ENCODE results near the gene ZNF511.

Gene ZNF511

DNA sequence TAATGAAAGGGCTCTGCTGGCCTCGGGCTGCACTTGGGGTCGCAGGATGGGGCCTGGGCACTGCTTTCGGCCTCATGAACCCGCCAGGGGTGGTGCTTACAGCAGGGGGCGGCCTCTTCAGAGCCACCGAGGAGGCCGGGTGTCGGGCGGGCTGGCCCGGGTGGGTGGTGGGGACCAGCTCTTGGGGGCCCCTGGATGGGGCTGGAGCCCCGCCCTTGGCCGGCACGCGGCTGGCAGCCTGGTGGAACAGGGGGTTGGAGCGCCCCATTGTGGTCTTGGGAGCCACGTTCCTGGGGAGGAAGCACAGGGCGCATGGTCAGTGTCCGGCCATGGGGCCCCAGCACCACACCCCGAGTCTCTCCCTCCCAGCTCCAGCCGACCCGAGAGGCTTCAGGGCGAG, 40.9 kb upstream of the ZNF511 start:
- no peak overlapping the region for H3K27ac ChIP-seq (ENCODE audit: low read depth, low read length)
- no peaks in the 10 kb centered on the region for H3K4me1 ChIP-seq (ENCODE audit: control insufficient read depth, insufficient read depth, low read length)
- no peak overlapping the region for H3K4me3 ChIP-seq (ENCODE audit: low read depth, low read length)
- H3K27me3 ChIP-seq (ENCODE audit: control insufficient read depth, insufficient read depth, low read length), result peaks cover 9% of the 10 kb centered on the region
- no peaks in the 10 kb centered on the region for H3K9me3 ChIP-seq (ENCODE audit: control insufficient read depth, insufficient read depth, low read length)
- H3K36me3 ChIP-seq (ENCODE audit: control insufficient read depth, insufficient read depth, low read length), result no peaks in the 10 kb centered on the region
- H3K9ac ChIP-seq (ENCODE audit: low read depth, low read length), result no peak overlapping the region

DNA sequence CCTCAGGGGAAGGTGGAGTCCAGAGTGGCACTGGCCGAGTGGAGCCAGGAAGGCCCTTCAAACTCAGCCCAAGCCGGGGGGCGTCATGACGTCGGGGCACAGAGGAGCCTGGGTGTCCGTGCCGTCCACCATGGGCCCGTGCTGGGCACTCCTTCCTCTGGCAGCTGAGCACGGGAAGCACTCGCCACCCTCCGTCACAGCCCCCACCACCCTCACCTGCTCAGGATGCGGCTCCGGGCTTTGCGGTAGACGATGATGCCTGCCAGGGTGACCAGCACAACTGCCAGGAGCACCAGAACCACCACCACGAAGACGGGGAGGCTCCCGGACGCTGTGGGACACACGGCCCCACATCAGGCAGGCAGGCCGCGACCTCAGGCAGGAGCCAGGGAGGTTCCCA, 40.2 kb upstream of the ZNF511 start:
- H3K36me3 ChIP-seq (ENCODE audit: control insufficient read depth, insufficient read depth, low read length), result no peaks in the 10 kb centered on the region
- H3K4me1 ChIP-seq (ENCODE audit: control insufficient read depth, insufficient read depth, low read length), result no peaks in the 10 kb centered on the region
- H3K4me3 ChIP-seq (ENCODE audit: low read depth, low read length), result no peak overlapping the region
- no peak overlapping the region for H3K9ac ChIP-seq (ENCODE audit: low read depth, low read length)
- H3K27me3 ChIP-seq (ENCODE audit: control insufficient read depth, insufficient read depth, low read length), result 0 out of 2 replicates have a peak, but pooled peaks cover 2% of the 10 kb centered on the region
- H3K9me3 ChIP-seq (ENCODE audit: control insufficient read depth, insufficient read depth, low read length), result no peaks in the 10 kb centered on the region
- H3K27ac ChIP-seq (ENCODE audit: low read depth, low read length), result no peak overlapping the region

DNA sequence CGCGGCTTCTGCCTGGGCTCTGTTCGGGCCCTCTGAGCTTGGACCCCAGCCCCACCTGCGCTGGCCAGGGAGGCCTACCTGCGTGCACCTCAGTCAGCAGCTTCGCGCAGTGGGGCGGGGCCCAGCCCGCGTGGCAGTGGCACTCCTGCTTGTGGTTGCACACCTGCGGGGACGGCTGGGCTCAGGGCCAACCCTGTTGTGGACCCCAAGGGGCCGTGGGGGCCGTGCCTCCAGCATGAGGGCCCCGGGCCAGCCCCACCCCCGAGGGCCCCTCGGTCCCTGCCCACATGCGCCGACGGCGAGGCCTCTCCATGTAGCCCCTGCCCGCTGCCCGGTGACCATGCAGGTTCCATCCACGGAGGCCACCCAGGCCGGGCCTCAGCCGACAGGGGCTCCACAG, 39.3 kb upstream of the ZNF511 start:
- Histone ChIP-seq H3K9ac (ENCODE audit: low read depth, low read length) (no peak overlapping the region), H3K27me3 (ENCODE audit: control insufficient read depth, insufficient read depth, low read length) (no peaks in the 10 kb centered on the region), H3K36me3 (ENCODE audit: control insufficient read depth, insufficient read depth, low read length) (no peaks in the 10 kb centered on the region), H3K4me3 (ENCODE audit: low read depth, low read length) (no peak overlapping the region), H3K27ac (ENCODE audit: low read depth, low read length) (no peak overlapping the region), H3K4me1 (ENCODE audit: control insufficient read depth, insufficient read depth, low read length) (no peaks in the 10 kb centered on the region), H3K9me3 (ENCODE audit: control insufficient read depth, insufficient read depth, low read length) (no peaks in the 10 kb centered on the region)

DNA sequence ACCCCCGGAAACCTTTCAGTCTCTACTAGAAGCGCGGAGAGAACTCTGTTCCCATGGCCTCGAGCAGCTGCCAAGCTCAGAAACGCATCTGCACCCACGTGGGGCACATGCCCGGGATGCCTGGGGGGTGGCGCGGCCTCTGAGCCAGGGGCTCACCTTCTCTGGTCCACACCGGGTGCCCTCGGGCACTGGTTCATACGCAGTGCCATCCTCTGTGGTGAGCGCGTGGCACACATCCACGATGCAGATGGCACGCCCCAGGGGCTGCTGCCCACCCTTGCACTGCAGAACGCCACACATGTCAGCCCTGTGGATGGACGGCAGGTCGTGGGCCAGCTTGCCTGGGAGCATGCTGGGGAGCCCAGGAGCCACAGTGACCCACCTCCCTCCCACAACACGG, 38.5 kb upstream of the ZNF511 start:
- Histone ChIP-seq H3K27ac (ENCODE audit: low read depth, low read length) (no peak overlapping the region), H3K27me3 (ENCODE audit: control insufficient read depth, insufficient read depth, low read length) (no peaks in the 10 kb centered on the region), H3K9me3 (ENCODE audit: control insufficient read depth, insufficient read depth, low read length) (no peaks in the 10 kb centered on the region), H3K9ac (ENCODE audit: low read depth, low read length) (no peak overlapping the region), H3K4me1 (ENCODE audit: control insufficient read depth, insufficient read depth, low read length) (no peaks in the 10 kb centered on the region), H3K36me3 (ENCODE audit: control insufficient read depth, insufficient read depth, low read length) (no peaks in the 10 kb centered on the region), H3K4me3 (ENCODE audit: low read depth, low read length) (no peak overlapping the region)

DNA sequence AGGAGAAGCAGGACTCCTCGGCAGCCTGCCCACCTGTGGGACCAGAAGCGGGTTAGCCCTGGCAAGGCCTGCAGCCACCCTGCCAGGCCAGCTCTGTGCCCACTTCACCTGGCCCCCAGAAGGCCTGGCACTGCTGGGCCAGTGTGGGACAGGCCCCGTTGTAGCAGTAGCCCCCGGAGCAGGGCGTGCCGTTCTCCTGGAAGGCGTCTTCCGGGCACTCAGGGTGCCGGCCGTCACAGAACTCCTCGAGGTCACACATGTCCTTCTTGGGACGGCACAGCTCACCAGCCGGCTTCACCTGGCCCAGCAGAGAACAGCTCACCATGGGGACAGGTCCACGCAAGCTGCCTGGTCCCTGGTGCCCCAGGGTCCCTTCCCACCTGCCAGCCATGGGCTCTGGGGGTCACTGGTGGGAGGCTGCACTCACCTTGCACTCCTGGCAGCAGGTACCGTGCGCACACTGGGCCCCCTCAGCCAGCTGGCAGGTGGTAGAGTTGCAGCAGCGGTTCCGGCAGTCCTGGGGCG, 37.9 kb upstream of the ZNF511 start:
- Histone ChIP-seq H3K9me3 (ENCODE audit: control insufficient read depth, insufficient read depth, low read length) (no peaks in the 10 kb centered on the region), H3K36me3 (ENCODE audit: control insufficient read depth, insufficient read depth, low read length) (no peaks in the 10 kb centered on the region), H3K4me3 (ENCODE audit: low read depth, low read length) (no peak overlapping the region), H3K9ac (ENCODE audit: low read depth, low read length) (no peak overlapping the region), H3K27ac (ENCODE audit: low read depth, low read length) (no peak overlapping the region), H3K4me1 (ENCODE audit: control insufficient read depth, insufficient read depth, low read length) (no peaks in the 10 kb centered on the region; the same call in 1 of the 2 replicates), H3K27me3 (ENCODE audit: control insufficient read depth, insufficient read depth, low read length) (no peaks in the 10 kb centered on the region)

DNA sequence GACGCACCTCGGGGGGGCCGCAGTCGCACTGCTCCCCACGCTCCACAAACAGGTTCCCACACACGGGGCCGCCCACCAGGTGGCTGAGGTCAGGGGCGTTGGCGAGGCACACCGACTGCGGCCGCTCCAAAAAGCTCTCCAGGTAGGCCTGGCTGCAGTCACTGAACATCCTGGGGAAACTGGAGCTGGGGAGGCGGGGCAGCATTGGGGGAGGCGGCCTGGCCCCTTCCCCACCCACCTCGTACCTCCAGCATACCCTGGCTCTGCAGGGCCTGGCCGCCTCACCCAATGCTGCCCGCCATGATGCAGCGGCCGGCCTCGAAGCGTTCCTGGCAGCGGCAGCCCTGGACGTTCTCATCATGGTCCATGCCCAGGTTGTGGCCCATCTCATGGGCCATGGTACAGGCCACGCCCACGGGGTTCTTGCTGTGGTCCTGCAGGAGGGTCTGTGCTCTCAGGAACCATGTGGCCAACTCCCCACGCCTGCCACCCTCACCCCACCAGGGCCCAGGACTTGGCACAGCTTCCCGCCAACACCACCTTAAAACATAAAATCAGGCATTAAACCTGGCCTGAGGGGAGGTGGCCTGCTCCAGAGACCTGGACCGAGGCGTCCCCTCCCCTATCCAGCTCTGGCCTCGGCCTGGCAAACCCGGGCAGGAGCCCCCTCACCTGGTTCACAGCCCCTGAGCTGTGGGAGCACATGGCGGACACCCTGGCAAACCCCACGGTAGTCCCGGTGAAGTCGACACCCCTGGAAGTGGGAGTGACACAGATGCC, 37.0 kb upstream of the ZNF511 start:
- Histone ChIP-seq H3K27ac (ENCODE audit: low read depth, low read length) (no peak overlapping the region), H3K9ac (ENCODE audit: low read depth, low read length) (no peak overlapping the region), H3K9me3 (ENCODE audit: control insufficient read depth, insufficient read depth, low read length) (no peaks in the 10 kb centered on the region)

DNA sequence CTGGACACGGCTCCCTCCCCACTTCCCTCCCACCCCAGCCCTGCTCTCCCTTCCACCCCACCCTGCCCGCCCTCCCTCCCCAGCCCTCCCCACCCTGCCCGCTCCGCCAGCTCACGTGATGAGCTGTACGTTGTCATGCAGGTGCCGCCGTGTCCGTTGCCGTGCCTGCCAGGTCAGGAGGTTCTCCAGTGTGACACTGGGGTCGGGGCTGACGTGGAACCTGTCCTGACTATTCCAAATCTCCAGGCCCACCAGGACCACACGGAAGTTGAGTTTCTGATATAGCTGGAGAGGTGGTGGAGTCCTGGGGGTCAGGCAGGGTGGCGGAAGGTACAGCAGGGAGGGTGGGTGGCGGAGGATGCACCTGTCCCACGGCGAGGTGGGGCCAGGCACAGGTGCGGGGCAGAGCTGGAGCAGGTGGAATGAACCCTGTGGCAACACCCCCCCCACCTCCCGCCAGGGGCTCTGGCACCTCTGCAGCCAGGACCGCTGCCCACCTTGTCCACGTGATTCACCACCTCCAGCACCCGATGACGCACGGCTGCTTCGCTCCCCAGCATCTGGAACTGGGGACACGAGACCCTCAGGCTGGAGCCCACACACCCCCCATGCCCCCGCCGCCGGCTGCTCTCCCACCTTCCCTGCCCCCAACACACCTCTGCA, 36.3 kb upstream of the ZNF511 start:
- Histone ChIP-seq H3K9ac (ENCODE audit: low read depth, low read length) (no peak overlapping the region), H3K4me3 (ENCODE audit: low read depth, low read length) (no peak overlapping the region), H3K9me3 (ENCODE audit: control insufficient read depth, insufficient read depth, low read length) (no peaks in the 10 kb centered on the region)

More for the DNA sequence above, 37.0 kb upstream of the ZNF511 start:
- Histone ChIP-seq H3K27me3 (ENCODE audit: control insufficient read depth, insufficient read depth, low read length) (peaks cover 7% of the 10 kb centered on the region), H3K36me3 (ENCODE audit: control insufficient read depth, insufficient read depth, low read length) (no peaks in the 10 kb centered on the region), H3K4me3 (ENCODE audit: low read depth, low read length) (no peak overlapping the region), H3K4me1 (ENCODE audit: control insufficient read depth, insufficient read depth, low read length) (peaks cover 5% of the 10 kb centered on the region; the same call in 1 of the 2 replicates)

DNA sequence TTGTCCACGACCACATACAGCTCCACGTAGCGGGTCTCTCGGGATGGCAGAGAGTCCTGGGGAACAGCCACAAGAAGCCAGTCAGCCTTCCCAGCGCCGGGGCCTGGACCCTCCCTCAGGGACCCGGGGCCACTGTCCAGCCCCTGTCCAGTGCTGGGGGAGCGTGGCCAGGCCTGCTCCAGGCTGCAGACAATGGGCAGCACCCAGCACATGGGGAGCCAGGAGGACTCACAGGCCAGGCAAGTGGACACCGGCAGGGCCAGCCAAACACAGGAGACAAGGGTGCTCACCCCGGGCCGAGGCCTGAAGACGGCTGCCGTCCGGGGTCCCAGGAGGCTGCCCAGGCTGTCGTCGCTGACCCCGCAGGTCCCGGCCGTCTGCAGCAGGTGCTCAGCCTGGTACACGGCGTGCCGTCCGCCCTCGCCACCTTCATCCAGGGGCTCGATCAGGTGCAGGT, 35.7 kb upstream of the ZNF511 start:
- Histone ChIP-seq H3K36me3 (ENCODE audit: control insufficient read depth, insufficient read depth, low read length) (no peaks in the 10 kb centered on the region), H3K4me1 (ENCODE audit: control insufficient read depth, insufficient read depth, low read length) (peaks cover 5% of the 10 kb centered on the region; the same call in 1 of the 2 replicates), H3K9me3 (ENCODE audit: control insufficient read depth, insufficient read depth, low read length) (no peaks in the 10 kb centered on the region), H3K27me3 (ENCODE audit: control insufficient read depth, insufficient read depth, low read length) (peaks cover 7% of the 10 kb centered on the region), H3K4me3 (ENCODE audit: low read depth, low read length) (no peak overlapping the region), H3K9ac (ENCODE audit: low read depth, low read length) (no peak overlapping the region), H3K27ac (ENCODE audit: low read depth, low read length) (no peak overlapping the region)

More for the DNA sequence above, 36.3 kb upstream of the ZNF511 start:
- H3K27me3 ChIP-seq (ENCODE audit: control insufficient read depth, insufficient read depth, low read length), result peaks cover 7% of the 10 kb centered on the region
- H3K4me1 ChIP-seq (ENCODE audit: control insufficient read depth, insufficient read depth, low read length), result peaks cover 5% of the 10 kb centered on the region; the same call in 1 of the 2 replicates
- H3K36me3 ChIP-seq (ENCODE audit: control insufficient read depth, insufficient read depth, low read length), result no peaks in the 10 kb centered on the region
- no peak overlapping the region for H3K27ac ChIP-seq (ENCODE audit: low read depth, low read length)

DNA sequence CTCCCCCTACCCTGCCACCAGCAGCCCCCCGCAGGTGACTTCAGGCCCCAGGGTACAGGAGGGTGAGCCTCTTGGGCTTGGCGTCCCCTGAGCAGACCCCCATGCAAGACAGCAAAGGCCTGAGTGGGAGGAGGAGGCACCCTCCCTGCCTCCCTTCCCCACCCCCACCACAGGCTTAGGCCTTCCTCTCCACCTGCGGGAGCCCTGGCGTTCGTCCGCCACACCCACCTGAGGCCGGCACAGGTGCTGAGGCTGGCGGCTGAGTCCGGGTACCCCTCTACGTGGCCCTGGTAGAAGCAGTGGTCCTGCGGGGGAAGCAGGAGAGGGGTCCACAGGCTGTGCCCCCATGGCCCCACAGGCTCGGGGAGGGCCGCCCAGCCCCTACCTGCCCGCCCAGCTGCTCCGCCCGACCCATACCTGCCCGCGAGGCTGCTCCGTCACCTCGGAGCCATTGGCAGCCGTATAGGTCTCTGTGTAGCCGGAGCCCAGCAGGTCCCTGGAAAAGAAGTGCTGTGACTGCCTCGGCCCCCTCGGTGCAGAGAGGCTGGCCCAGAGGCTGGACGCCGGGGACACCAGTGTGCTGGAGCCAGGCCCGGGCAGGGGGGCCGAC, 35.1 kb upstream of the ZNF511 start:
- Histone ChIP-seq H3K27me3 (ENCODE audit: control insufficient read depth, insufficient read depth, low read length) (peaks cover 7% of the 10 kb centered on the region), H3K36me3 (ENCODE audit: control insufficient read depth, insufficient read depth, low read length) (no peaks in the 10 kb centered on the region), H3K9ac (ENCODE audit: low read depth, low read length) (no peak overlapping the region), H3K4me1 (ENCODE audit: control insufficient read depth, insufficient read depth, low read length) (peaks cover 5% of the 10 kb centered on the region; the same call in 1 of the 2 replicates), H3K27ac (ENCODE audit: low read depth, low read length) (no peak overlapping the region), H3K4me3 (ENCODE audit: low read depth, low read length) (no peak overlapping the region), H3K9me3 (ENCODE audit: control insufficient read depth, insufficient read depth, low read length) (no peaks in the 10 kb centered on the region)

DNA sequence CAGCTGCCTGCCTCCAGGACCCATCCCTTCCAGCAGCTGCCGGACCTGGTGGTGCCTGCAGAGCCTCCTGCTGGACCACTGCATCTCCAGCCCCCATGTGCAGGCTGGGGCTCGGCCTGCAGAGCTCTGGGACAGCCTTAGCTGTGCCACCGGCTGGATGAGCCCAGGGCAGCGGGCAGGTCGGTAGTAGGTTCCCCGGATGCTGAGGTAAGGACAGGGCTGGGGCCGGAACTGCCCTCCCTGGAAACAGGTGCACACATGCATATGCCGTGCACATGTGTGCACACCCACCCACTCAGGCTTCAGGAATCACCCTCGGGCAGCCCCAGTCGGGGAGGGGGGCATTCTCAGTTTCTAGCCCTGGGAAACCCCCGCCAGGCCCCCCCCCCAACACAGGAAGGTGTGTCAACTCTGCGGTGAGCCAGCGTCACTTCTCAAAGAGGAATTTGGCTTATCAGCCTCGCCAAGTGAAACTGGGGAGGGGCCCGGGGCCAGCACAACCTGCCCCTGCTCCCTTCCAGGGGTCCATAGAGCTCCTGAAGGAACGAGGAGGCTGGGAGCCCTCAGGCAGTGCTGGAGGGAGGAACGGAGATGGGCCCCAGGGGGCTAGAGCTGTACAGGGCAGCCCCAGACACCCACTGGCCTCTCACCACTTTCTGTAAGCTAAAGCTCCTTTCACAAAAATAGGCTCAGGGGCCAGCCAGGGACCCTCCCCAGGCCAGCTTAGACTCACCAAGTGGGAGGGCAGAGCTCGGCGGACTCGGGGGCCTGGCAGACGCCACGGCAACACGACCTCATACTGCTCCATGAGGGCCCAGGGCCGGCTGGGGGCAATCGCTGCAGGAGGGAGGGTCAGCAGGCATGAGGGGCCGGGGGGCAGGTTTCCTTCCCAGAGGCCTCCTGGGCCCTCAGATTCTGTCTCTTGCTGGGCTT, 33.7 kb upstream of the ZNF511 start:
- Histone ChIP-seq H3K9ac (ENCODE audit: low read depth, low read length) (no peak overlapping the region), H3K4me3 (ENCODE audit: low read depth, low read length) (no peak overlapping the region), H3K27me3 (ENCODE audit: control insufficient read depth, insufficient read depth, low read length) (peaks cover 7% of the 10 kb centered on the region), H3K9me3 (ENCODE audit: control insufficient read depth, insufficient read depth, low read length) (no peaks in the 10 kb centered on the region), H3K27ac (ENCODE audit: low read depth, low read length) (no peak overlapping the region), H3K36me3 (ENCODE audit: control insufficient read depth, insufficient read depth, low read length) (peaks cover 11% of the 10 kb centered on the region), H3K4me1 (ENCODE audit: control insufficient read depth, insufficient read depth, low read length) (peaks cover 5% of the 10 kb centered on the region; the same call in 1 of the 2 replicates)

Data from HUES48 (cell line).